Astrocyte (in vitro differentiated cells and primary cell): Measurements from ENCODE around the gene ZNF292. TPM values are rescaled to one million over a fixed set of nuclear protein-coding genes. Genes with fewer than 3 reads are reported as not detected.

Source experiments
- DNase-seq: peaks from one replicate; pipeline ENCODE4 v3.0.0-alpha.2; 2010; ENCODE audit warnings: low read depth
- FAIRE-seq: peaks from 2 replicates; lab custom pipeline; 2011; peaks lifted over from hg19 to GRCh38; lab: Jason Lieb, UNC
- H2AFZ ChIP-seq: 2 replicates; pipeline ENCODE4 v1.6.0; 2012; ENCODE audit warnings: low read depth, low read length, inconsistent platforms
- H3K27ac ChIP-seq: 2 replicates; pipeline ENCODE4 v1.5.1; 2011; ENCODE audit warnings: low read depth, low read length, inconsistent platforms
- H3K27me3 ChIP-seq: 2 replicates; pipeline ENCODE4 v1.6.0; 2011; ENCODE audit warnings: low read length, inconsistent platforms; ENCODE audit not compliant: insufficient read depth
- H3K36me3 ChIP-seq: 2 replicates; pipeline ENCODE4 v1.5.1; 2011; ENCODE audit warnings: low read length, inconsistent platforms; ENCODE audit not compliant: insufficient read depth
- H3K4me1 ChIP-seq: 2 replicates; pipeline ENCODE4 v1.5.1; 2011; ENCODE audit warnings: low read length, inconsistent platforms; ENCODE audit not compliant: insufficient read depth
- H3K4me2 ChIP-seq: 2 replicates; pipeline ENCODE4 v1.6.0; 2012; ENCODE audit warnings: low read length, inconsistent platforms
- H3K4me3 ChIP-seq: 2 replicates; pipeline ENCODE4 v1.5.1; 2011; ENCODE audit warnings: low read depth, mild to moderate bottlenecking, low read length, inconsistent platforms; ENCODE audit not compliant: insufficient read depth
- H3K79me2 ChIP-seq: 2 replicates; pipeline ENCODE4 v1.6.0; 2012; ENCODE audit warnings: mild to moderate bottlenecking, low read length, inconsistent platforms; ENCODE audit not compliant: insufficient read depth
- H3K9ac ChIP-seq: 2 replicates; pipeline ENCODE4 v1.6.0; 2012; ENCODE audit warnings: mild to moderate bottlenecking, low read length, inconsistent platforms
- H3K9me3 ChIP-seq: 2 replicates; pipeline ENCODE4 v1.5.1; 2012; ENCODE audit warnings: low read depth, mild to moderate bottlenecking, low read length, inconsistent platforms; ENCODE audit not compliant: insufficient read depth
- H4K20me1 ChIP-seq: 2 replicates; pipeline ENCODE4 v1.6.0; 2012; ENCODE audit warnings: low read length, inconsistent platforms; ENCODE audit not compliant: insufficient read depth
- H3K27ac Mint-ChIP-seq: one replicate; pipeline ENCODE4 v1.8.0; 2021; ENCODE audit warnings: mild to moderate bottlenecking, mixed read lengths; ENCODE audit not compliant: unreplicated experiment
- H3K27me3 Mint-ChIP-seq: one replicate; pipeline ENCODE4 v1.8.0; 2021; ENCODE audit warnings: low read depth, mixed read lengths; ENCODE audit not compliant: unreplicated experiment
- H3K36me3 Mint-ChIP-seq: one replicate; pipeline ENCODE4 v1.8.0; 2021; ENCODE audit warnings: low read depth, mixed read lengths; ENCODE audit not compliant: unreplicated experiment
- H3K4me1 Mint-ChIP-seq: one replicate; pipeline ENCODE4 v1.8.0; 2021; ENCODE audit warnings: low read depth, mixed read lengths; ENCODE audit not compliant: unreplicated experiment
- H3K4me3 Mint-ChIP-seq: one replicate; pipeline ENCODE4 v1.8.0; 2021; ENCODE audit warnings: mild to moderate bottlenecking, moderate library complexity, mixed read lengths; ENCODE audit not compliant: unreplicated experiment
- H3K9me3 Mint-ChIP-seq: one replicate; pipeline ENCODE4 v1.8.0; 2021; ENCODE audit warnings: mild to moderate bottlenecking, mixed read lengths; ENCODE audit not compliant: unreplicated experiment
- EZH2 ChIP-seq: IDR thresholded peaks from 2 replicates; pipeline ENCODE4 v1.6.1; 2012; ENCODE audit warnings: mild to moderate bottlenecking, low read length, inconsistent platforms; ENCODE audit not compliant: insufficient read depth
- total RNA-seq: library from RNA; stranded (reverse); gene quantifications from 2 replicates; pipeline ENCODE4 v1.2.1, GENCODE V29; 2021
- TF ChIP-seq, protein P1 (sequence below): IDR thresholded peaks from 2 replicates; pipeline ENCODE4 v1.5.1; 2011; ENCODE audit warnings: low read depth, mild to moderate bottlenecking, inconsistent platforms, low read length, moderate library complexity; ENCODE audit not compliant: insufficient read depth

Gene ZNF292
- total RNA-seq, 1 donor from 2014 or later, result 31.5 TPM

GRCh38 chr6:87115402-87116135, 39.8 kb upstream of the ZNF292 start:
- Histone ChIP-seq H3K4me3 (no peak overlapping the region), H3K27me3 (no peaks in the 10 kb centered on the region), H3K4me2 (no peak overlapping the region), H3K4me1 (no peaks in the 10 kb centered on the region), H3K79me2 (no peaks in the 10 kb centered on the region), H3K27ac (no peak overlapping the region), H2AFZ (no peak overlapping the region), H3K9me3 (no peaks in the 10 kb centered on the region), H3K9ac (no peak overlapping the region), H3K36me3 (no peaks in the 10 kb centered on the region), H4K20me1 (no peaks in the 10 kb centered on the region)
- DNase-seq, result no peak
- no peak for FAIRE-seq
- TF ChIP-seq EZH2, result no peak
- TF ChIP-seq, protein P1, sequence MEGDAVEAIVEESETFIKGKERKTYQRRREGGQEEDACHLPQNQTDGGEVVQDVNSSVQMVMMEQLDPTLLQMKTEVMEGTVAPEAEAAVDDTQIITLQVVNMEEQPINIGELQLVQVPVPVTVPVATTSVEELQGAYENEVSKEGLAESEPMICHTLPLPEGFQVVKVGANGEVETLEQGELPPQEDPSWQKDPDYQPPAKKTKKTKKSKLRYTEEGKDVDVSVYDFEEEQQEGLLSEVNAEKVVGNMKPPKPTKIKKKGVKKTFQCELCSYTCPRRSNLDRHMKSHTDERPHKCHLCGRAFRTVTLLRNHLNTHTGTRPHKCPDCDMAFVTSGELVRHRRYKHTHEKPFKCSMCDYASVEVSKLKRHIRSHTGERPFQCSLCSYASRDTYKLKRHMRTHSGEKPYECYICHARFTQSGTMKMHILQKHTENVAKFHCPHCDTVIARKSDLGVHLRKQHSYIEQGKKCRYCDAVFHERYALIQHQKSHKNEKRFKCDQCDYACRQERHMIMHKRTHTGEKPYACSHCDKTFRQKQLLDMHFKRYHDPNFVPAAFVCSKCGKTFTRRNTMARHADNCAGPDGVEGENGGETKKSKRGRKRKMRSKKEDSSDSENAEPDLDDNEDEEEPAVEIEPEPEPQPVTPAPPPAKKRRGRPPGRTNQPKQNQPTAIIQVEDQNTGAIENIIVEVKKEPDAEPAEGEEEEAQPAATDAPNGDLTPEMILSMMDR, result no peak
- H3K9me3 Mint-ChIP-seq, result peaks cover 1% of the 10 kb centered on the region
- H3K4me1 Mint-ChIP-seq, result no peaks in the 10 kb centered on the region
- no peaks in the 10 kb centered on the region for H3K36me3 Mint-ChIP-seq
- no peak overlapping the region for H3K4me3 Mint-ChIP-seq
- H3K27ac Mint-ChIP-seq, result no peak overlapping the region
- no peaks in the 10 kb centered on the region for H3K27me3 Mint-ChIP-seq

DNA sequence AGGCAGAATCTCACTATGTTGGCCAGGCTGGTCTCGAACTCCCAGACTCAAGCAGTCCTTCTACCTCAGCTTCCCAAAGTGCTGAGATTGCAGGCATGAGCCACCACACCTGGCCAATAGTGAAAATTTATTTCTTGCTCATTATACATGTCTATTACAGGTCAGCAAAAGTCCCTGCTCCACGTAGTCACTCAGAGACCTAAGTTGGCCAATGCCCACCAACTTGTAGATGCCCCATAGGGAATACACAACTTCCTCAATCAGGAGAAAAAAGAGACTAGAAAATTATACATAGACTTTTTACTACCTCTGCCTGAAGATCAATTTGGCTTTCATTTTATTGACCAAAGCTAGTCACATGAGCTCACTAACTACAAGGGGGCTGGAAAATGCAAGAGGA, 38.4 kb upstream of the ZNF292 start:
- H3K9me3 Mint-ChIP-seq, result peaks cover 3% of the 10 kb centered on the region
- no peak overlapping the region for H3K27ac ChIP-seq
- H3K27ac Mint-ChIP-seq, result no peak overlapping the region
- no peak overlapping the region for H3K4me3 Mint-ChIP-seq
- no peak overlapping the region for H3K4me3 ChIP-seq
- H2AFZ ChIP-seq, result no peak overlapping the region
- FAIRE-seq, result no peak
- H3K27me3 ChIP-seq, result no peaks in the 10 kb centered on the region
- no peaks in the 10 kb centered on the region for H3K4me1 ChIP-seq
- H4K20me1 ChIP-seq, result no peaks in the 10 kb centered on the region
- no peak overlapping the region for H3K4me2 ChIP-seq
- no peaks in the 10 kb centered on the region for H3K4me1 Mint-ChIP-seq
- no peak for DNase-seq
- H3K9me3 ChIP-seq, result no peaks in the 10 kb centered on the region
- H3K79me2 ChIP-seq, result no peaks in the 10 kb centered on the region
- H3K27me3 Mint-ChIP-seq, result no peaks in the 10 kb centered on the region
- no peak overlapping the region for H3K9ac ChIP-seq
- TF ChIP-seq EZH2, result no peak
- TF ChIP-seq, protein P1, result no peak
- H3K36me3 ChIP-seq, result no peaks in the 10 kb centered on the region
- no peaks in the 10 kb centered on the region for H3K36me3 Mint-ChIP-seq

- Histone ChIP-seq H3K36me3 (no peaks in the 10 kb centered on the region), H4K20me1 (no peaks in the 10 kb centered on the region), H3K79me2 (no peaks in the 10 kb centered on the region), H3K27me3 (no peaks in the 10 kb centered on the region), H3K27ac (no peak overlapping the region), H2AFZ (no peak overlapping the region), H3K9me3 (no peaks in the 10 kb centered on the region), H3K4me2 (no peak overlapping the region), H3K4me3 (no peak overlapping the region), H3K4me1 (no peaks in the 10 kb centered on the region), H3K9ac (no peak overlapping the region)
- Mint-ChIP-seq H3K4me3 (no peak overlapping the region), H3K36me3 (no peaks in the 10 kb centered on the region), H3K4me1 (no peaks in the 10 kb centered on the region), H3K27me3 (no peaks in the 10 kb centered on the region), H3K27ac (no peak overlapping the region), H3K9me3 (peaks cover 3% of the 10 kb centered on the region)
- TF ChIP-seq EZH2, result no peak
- TF ChIP-seq, protein P1, result no peak
- FAIRE-seq (no peak), DNase-seq (peak; percentile 24)
Measured at GRCh38 chr6:87118054-87118453, 37.3 kb upstream of the ZNF292 start.
